GM08714 (cell line): ENCODE data around the gene MYLK2.

Experiments
- H3K4me3 ChIP-seq: fragments of 200-500 bp; sonication (Bioruptor generic); 2 replicates; pipeline ENCODE4 v1.5.1; 2014; ENCODE audit warnings: mild to moderate bottlenecking, low read length, inconsistent platforms
- ZNF274 ChIP-seq: IDR thresholded peaks from 2 replicates; pipeline ENCODE4 v1.6.1; 2012; ENCODE audit warnings: mild to moderate bottlenecking, low read depth, low read length

Gene MYLK2

GRCh38 chr20:31863296-31864085, 44.3 kb downstream of the MYLK2 start:
- no peak overlapping the region for H3K4me3 ChIP-seq
- no peak for TF ChIP-seq ZNF274

- no peak for TF ChIP-seq ZNF274
- H3K4me3 ChIP-seq = no peak overlapping the region
Observed at GRCh38 chr20:31864521-31865400, 45.6 kb downstream of the MYLK2 start.

GRCh38 chr20:31866221-31866620, 47.1 kb downstream of the MYLK2 start:
- H3K4me3 ChIP-seq = no peak overlapping the region
- no peak for TF ChIP-seq ZNF274

- TF ChIP-seq ZNF274 = no peak
- no peak overlapping the region for H3K4me3 ChIP-seq
Observed at GRCh38 chr20:31868853-31869672, 49.9 kb downstream of the MYLK2 start.

- no peak overlapping the region for H3K4me3 ChIP-seq
- TF ChIP-seq ZNF274 = no peak
Observed at GRCh38 chr20:31869673-31869941, 50.5 kb downstream of the MYLK2 start.

- TF ChIP-seq ZNF274 = no peak
- peak within 1 kb of the TSS; percentile 49 for H3K4me3 ChIP-seq
Observed at GRCh38 chr20:31869942-31870725, 51.0 kb downstream of the MYLK2 start, which contains the start of the genes DUSP15 and TTLL9. Gene DUSP15, minus strand, starts transcription at chr20:31870527. Its CDS starts 190 bp downstream, at chr20:31870337. Gene TTLL9, plus strand, starts transcription at chr20:31870634. Its CDS starts 493 bp downstream, at chr20:31871127.

GRCh38 chr20:31870726-31871617, 51.8 kb downstream of the MYLK2 start:
- no peak for TF ChIP-seq ZNF274
- peak overlapping the region; percentile 49 for H3K4me3 ChIP-seq

GRCh38 chr20:31871618-31871954, 52.4 kb downstream of the MYLK2 start:
- TF ChIP-seq ZNF274 = no peak
- H3K4me3 ChIP-seq = no peak overlapping the region

- H3K4me3 ChIP-seq = no peak overlapping the region
- TF ChIP-seq ZNF274 = no peak
Observed at GRCh38 chr20:31872406-31872805, 53.2 kb downstream of the MYLK2 start.

GRCh38 chr20:31875671-31876070, 56.5 kb downstream of the MYLK2 start:
- H3K4me3 ChIP-seq = no peak overlapping the region
- no peak for TF ChIP-seq ZNF274

- H3K4me3 ChIP-seq = no peak overlapping the region
- TF ChIP-seq ZNF274 = no peak
Observed at GRCh38 chr20:31877684-31878083, 58.5 kb downstream of the MYLK2 start.

- peak overlapping the region; percentile 58 for H3K4me3 ChIP-seq
- TF ChIP-seq ZNF274 = no peak
Observed at GRCh38 chr20:31879143-31879987, 60.2 kb downstream of the MYLK2 start.
